OCI-M2 (cell line): ENCODE data around the gene ABHD12.

ENCODE experiments used
- DNase-seq: peaks from one replicate; lab custom pipeline; 2025; ENCODE audit not compliant: unreplicated experiment; lab: John Stamatoyannopoulos, UW

The ABHD12 gene

GRCh38 chr20:25291432-25292133 is 99.1 kb downstream of the ABHD12 start:
- no peak for DNase-seq

GRCh38 chr20:25290646-25291431 is 99.8 kb downstream of the ABHD12 start:
- no peak for DNase-seq

DNA sequence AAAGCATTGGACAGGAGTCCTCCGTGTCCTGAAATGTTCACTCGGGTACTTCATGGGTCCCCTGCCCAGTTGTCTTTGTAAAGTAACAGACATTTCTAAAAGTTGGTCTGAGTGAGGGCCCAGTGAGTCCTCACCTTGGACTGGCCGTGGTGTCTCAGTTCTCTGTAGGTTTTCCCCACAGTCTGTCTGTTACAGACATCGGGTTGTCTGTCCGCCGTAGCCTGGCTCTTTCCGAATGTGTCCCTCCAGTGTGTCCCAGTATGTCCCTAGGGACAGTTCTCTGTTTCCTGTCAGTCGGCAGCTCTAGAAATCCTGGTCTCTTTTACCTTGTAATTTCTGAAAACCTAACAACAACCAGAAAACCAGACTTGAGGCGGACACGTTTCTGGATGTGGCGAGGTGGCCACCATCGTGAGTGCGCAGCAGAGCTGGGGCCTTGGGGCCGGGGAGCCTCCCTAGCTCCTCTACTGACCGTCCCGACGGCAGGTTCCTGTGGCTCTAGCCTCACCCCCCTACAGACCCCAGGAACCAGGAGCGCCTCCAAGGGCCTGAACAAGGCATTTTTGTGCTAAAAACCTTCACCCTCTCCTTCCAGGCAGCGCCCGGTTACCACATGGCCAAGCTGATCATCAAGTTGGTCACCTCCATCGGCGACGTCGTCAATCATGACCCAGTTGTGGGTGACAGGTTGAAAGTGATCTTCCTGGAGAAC is 100.6 kb downstream of the ABHD12 start:
- no peak for DNase-seq

DNA sequence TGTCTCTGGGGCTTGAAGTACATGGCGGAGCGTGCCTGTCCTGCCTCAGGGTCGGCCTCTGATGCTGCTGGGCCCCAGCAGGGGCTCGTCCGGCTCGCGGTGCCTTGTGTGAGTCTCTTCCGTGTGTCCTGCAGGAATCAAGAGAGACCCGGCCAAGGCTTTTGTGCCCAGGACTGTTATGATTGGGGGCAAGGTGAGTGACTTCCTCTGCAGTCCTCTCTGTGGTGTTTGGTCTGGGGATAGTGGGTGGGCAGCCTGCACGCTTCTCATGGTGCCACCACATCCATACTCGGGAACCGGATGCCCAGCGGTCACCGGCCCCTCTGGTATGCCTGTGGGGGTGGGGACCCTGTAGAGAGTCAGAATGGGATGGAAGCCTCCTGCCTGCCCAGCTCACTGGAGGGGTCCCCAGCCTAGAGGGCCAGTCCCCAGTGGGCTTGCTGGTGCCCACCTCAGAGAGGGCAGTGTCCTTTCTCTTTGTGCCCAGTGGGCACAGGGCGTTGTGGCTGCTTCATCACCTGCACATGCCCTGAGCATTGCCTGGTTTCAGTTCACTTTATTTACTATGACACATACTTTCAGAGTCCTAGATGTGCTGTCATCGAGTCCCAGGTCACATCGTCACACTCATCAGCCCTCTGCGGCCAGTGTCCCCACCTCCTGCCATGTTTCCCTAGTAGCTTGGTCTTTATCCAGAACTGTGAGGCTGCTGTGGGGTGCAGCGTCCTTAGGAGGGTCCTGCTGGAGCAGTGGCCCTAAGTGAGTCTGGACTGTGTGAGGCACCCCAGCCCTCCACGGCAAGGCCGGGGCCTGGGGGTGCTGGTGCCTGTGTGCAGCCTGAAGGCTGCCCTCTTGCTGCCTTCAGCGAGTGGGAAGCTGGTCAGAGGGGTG is 102.1 kb downstream of the ABHD12 start:
- no peak for DNase-seq

DNA sequence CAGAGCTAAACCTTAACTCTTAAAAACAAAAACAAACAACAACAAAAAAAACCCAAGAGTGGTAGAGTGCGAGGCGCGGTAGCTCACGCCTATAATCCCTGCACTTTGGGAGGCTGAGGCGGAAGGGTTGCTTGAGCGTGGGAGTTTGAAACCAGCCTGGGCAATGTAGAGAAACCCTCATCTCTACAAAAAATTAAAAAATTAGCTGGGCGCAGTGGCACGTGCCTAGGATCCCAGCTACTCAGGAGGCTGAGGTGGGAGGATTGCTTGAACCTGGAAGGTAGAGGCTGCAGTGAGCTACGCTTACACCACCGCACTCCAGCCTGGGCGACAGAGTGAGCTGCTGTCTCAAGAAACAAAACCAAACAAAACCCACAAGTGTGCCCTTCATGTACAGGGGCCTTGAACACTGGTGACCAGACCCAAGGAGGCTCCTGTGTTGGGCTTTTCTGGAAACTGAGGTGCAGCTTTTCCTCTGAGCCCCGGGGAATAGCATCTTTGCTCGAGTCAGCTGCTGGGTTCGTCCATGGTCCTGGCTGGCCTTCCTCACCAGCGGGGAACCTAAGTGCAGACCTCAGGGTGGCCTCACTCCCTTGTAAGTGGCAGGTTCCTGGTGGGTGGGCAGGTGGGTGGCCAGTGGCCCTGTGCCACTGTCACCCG is 102.9 kb downstream of the ABHD12 start:
- no peak for DNase-seq

- DNase-seq = no peak
These were observed 103.7 kb downstream of the ABHD12 start for GRCh38 chr20:25286917-25287316.

GRCh38 chr20:25285856-25286798 is 104.5 kb downstream of the ABHD12 start:
- no peak for DNase-seq

DNA sequence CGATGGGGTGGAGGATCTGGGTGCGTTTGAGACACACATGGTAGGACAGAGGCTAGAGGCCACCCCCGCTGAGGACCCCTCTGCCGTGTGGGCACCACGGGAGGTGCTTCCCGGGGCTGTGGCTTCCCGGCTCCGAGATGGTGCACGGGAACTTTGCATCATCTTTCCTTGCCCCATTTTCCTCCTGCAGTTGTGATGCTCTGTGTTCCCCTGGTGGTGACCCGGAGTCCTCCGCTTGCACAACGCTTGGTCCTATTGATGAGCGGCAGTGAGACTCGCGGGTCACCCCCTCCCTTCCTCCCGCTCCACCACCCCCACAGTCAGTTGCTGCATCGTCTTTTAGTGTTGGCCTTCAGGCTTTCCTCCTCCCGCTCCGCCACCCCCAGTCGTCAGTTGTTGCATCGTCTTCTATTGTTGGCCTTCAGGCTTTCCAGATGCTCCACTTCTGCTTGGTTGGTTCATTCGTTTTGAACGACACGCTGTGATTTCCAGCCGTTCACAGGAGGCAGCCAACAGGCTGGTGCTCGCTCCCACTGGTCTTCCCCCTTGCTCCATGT is 105.5 kb downstream of the ABHD12 start:
- no peak for DNase-seq

DNA sequence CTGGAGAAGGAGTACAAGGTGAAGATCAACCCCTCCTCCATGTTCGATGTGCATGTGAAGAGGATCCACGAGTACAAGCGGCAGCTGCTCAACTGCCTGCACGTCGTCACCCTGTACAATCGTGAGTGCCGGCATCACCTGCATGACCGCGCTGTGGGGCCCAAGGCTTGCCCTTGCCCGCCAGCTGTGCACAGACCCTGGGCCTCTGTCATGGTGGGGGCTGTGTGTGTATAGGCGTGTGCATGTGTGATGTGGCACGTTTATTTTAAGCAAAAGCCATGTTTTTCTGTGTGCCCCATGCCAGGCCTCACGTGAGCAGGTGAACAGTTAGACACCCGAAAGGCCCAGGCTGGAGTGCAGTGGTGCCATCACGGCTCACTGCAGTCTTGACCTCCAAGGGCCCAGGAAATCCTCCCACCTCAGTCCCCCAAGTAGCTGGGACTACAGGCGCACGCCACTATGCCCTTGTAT is 106.5 kb downstream of the ABHD12 start:
- DNase-seq = no peak

- DNase-seq = no peak
These were observed 107.2 kb downstream of the ABHD12 start for GRCh38 chr20:25283221-25283951.

DNA sequence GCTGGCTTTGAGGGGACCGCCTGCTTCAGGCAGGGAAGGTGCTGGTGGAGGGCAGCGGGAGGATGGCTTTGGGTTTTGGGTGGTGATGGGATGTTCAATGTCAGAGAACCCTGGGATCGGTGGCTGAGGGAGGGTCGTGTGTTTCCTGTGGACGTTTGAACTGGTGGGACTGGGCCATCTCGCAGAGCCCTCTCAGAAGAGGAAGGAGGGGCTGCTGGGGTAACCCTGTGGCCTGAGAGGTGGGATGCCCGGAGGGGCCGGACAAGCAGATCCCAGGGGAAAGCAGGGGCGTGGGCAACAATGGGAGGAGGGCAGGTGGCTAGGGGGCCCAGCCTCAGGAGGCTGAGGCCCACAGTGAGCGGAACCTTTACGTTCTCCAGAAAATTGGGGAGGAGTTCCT is 107.8 kb downstream of the ABHD12 start:
- no peak for DNase-seq

DNA sequence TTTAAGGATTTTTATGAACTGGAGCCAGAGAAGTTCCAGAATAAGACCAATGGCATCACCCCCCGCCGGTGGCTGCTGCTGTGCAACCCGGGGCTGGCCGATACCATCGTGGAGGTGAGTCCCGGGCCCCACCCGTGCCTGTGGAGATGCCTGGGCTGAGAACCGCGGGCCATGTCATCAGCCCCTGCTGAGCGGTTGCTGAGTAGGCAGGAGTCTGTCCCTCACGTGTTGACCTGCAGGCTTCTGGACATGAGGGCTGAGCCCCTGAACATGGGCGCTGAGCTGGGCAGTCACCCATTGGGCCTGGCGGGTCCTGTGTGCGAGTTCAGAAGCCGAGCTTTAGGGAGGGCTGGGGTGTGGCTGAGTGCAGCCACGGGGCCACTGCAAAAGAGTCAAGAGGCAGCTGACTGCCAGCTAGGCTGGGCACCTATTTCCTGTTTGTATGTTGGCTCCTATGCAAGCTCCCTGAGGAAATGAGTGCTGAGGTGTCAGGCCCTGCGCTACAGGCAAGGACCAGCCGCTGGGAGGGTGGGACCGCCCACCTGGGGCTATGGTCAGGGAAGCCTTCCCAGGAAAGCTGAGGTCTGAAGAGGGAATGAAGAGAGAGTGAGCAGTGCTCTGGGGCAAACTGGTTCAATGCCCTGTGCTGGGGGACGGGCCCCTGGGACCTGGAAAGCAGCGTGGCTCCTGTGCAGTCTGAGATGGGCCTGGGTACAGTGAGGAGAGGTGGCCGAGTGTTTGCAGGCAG is 108.4 kb downstream of the ABHD12 start:
- DNase-seq = no peak

DNA sequence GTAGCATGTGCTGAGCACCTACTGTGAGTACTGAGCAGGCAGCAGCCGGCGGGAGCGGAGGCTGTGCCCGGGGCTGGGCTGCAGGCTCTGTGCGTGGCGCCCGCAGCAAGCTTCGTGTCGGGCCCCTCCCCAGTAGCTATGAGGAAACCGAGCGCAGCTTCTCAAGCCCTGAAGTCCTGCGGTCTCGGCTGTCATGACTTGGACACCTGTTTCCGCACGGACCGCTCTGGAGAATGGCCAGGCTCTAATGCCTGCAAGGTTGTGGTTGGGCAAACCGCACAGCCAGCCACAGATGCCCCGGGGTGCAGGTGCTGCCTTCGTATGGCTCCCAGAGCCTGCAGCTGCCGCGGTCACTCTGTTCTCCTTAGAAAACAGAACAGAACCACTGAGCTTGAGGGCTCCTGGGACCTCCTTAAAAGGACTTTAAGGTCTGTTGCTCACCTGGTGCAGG is 109.1 kb downstream of the ABHD12 start:
- DNase-seq = no peak

GRCh38 chr20:25280574-25281535 is 109.8 kb downstream of the ABHD12 start:
- no peak for DNase-seq

- DNase-seq = no peak
These were observed 110.5 kb downstream of the ABHD12 start for GRCh38 chr20:25280051-25280573.

DNA sequence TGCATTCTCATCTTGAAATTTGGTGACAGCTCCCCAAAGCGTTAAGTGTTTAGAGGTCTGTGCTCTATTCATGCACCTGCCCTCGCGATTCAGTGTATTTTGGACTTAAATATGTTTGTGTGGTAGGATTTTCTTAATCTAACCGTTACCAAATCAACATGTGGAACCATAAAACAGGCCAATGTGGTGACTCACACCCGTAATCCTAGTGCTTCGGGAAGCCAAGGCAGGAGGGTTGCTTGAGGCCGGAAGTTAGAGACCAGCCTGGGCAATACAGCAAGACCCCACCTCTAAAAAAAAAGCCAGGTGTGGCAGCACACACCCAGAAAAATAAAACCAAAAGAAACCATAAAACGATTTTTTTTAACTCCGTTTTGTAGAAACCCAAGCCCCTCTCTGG is 111.2 kb downstream of the ABHD12 start:
- DNase-seq = no peak
